ENCODE results near the gene TOM1L2.

Gene TOM1L2

GRCh38 chr17:17830269-17830567 lies 142.0 kb downstream of the TOM1L2 start:
- no peak overlapping the region for H3K4me3 ChIP-seq (ENCODE audit: low read depth, low read length)
- no peak for TF ChIP-seq CTCF (IDR thresholded peaks at IDR 0.05; ENCODE audit: insufficient read depth, low read depth, low read length, missing control alignments)
- DNase-seq (ENCODE audit: low read depth), result no peak

GRCh38 chr17:17827826-17828621 lies 144.2 kb downstream of the TOM1L2 start:
- TF ChIP-seq CTCF (IDR thresholded peaks at IDR 0.05; ENCODE audit: insufficient read depth, low read depth, low read length, missing control alignments), result no peak
- no peak for DNase-seq (ENCODE audit: low read depth)
- no peak overlapping the region for H3K4me3 ChIP-seq (ENCODE audit: low read depth, low read length)

GRCh38 chr17:17826942-17827785 lies 145.0 kb downstream of the TOM1L2 start:
- TF ChIP-seq CTCF (IDR thresholded peaks at IDR 0.05; ENCODE audit: insufficient read depth, low read depth, low read length, missing control alignments), result no peak
- H3K4me3 ChIP-seq (ENCODE audit: low read depth, low read length), result no peak overlapping the region
- no peak for DNase-seq (ENCODE audit: low read depth)

- no peak for TF ChIP-seq CTCF (IDR thresholded peaks at IDR 0.05; ENCODE audit: insufficient read depth, low read depth, low read length, missing control alignments)
- H3K4me3 ChIP-seq (ENCODE audit: low read depth, low read length), result no peak overlapping the region
- DNase-seq (ENCODE audit: low read depth), result no peak
Measured at GRCh38 chr17:17826342-17826713, 145.9 kb downstream of the TOM1L2 start.

GRCh38 chr17:17824783-17825614 lies 147.2 kb downstream of the TOM1L2 start:
- no peak overlapping the region for H3K4me3 ChIP-seq (ENCODE audit: low read depth, low read length)
- DNase-seq (ENCODE audit: low read depth), result no peak
- TF ChIP-seq CTCF (IDR thresholded peaks at IDR 0.05; ENCODE audit: insufficient read depth, low read depth, low read length, missing control alignments), result no peak

- peak; percentile 38 for DNase-seq (ENCODE audit: low read depth)
- H3K4me3 ChIP-seq (ENCODE audit: low read depth, low read length), result peak overlapping the region; percentile 51
- no peak for TF ChIP-seq CTCF (IDR thresholded peaks at IDR 0.05; ENCODE audit: insufficient read depth, low read depth, low read length, missing control alignments)
Measured at GRCh38 chr17:17824119-17824782, 147.9 kb downstream of the TOM1L2 start.
